HG03571 (cell line): ENCODE measurements around the gene TAF6L.
A peak's percentile ranks its signal among the peaks of the same experiment; 100 is the strongest.
"Not testable (repeated sequence)": the region's sequence is repeated elsewhere in the genome, so short reads cannot be mapped to it uniquely, and the experiment has no call there.

Source experiments
- ATAC-seq: cut with Tn5 transposase; IDR thresholded peaks from one replicate; pipeline ENCODE4 v1.9.1; 2021; ENCODE audit not compliant: unreplicated experiment

The TAF6L gene

GRCh38 chr11:62771144-62772021 is at the start of gene TAF6L:
Gene TAF6L, plus strand, starts transcription at chr11:62771396. Its CDS starts 4,388 bp downstream, at chr11:62775784.
- peak; percentile 62 for ATAC-seq

GRCh38 chr11:62721994-62722393 is 49.2 kb upstream of the TAF6L start:
- no peak for ATAC-seq

GRCh38 chr11:62724171-62724570 is 47.0 kb upstream of the TAF6L start:
- ATAC-seq: no peak

- ATAC-seq: no peak
These were observed 45.5 kb upstream of the TAF6L start for GRCh38 chr11:62725646-62726045.

- no peak for ATAC-seq
These were observed 44.9 kb upstream of the TAF6L start for GRCh38 chr11:62726156-62726914.

- ATAC-seq: no peak
These were observed 44.4 kb upstream of the TAF6L start for GRCh38 chr11:62726915-62727164.

GRCh38 chr11:62727165-62727871 is 43.9 kb upstream of the TAF6L start, which contains the start of gene HNRNPUL2:
Gene HNRNPUL2, minus strand, starts transcription at chr11:62727457. Its CDS starts 301 bp downstream, at chr11:62727156.
- ATAC-seq: peak; percentile 63

- peak; percentile 44 for ATAC-seq
These were observed 43.4 kb upstream of the TAF6L start for GRCh38 chr11:62727872-62728170.

GRCh38 chr11:62728171-62728988 is 42.8 kb upstream of the TAF6L start, which contains the start of gene TTC9C:
Gene TTC9C, plus strand, starts transcription at chr11:62728486. Its CDS starts 363 bp downstream, at chr11:62728849.
- peak; percentile 13 for ATAC-seq

- ATAC-seq: not testable (repeated sequence)
These were observed 41.1 kb upstream of the TAF6L start for GRCh38 chr11:62730076-62730475.

- ATAC-seq: no peak
These were observed 38.4 kb upstream of the TAF6L start for GRCh38 chr11:62732830-62733229.

GRCh38 chr11:62737196-62737595 is 34.0 kb upstream of the TAF6L start:
- ATAC-seq: no peak

- ATAC-seq: no peak
These were observed 23.6 kb upstream of the TAF6L start for GRCh38 chr11:62747475-62748160.

- not testable (repeated sequence) for ATAC-seq
These were observed 21.3 kb upstream of the TAF6L start for GRCh38 chr11:62749931-62750330.

- ATAC-seq: no peak
These were observed 18.9 kb upstream of the TAF6L start for GRCh38 chr11:62752177-62752785.

- ATAC-seq: no peak
These were observed 18.0 kb upstream of the TAF6L start for GRCh38 chr11:62752994-62753735.

GRCh38 chr11:62753736-62754603 is 17.2 kb upstream of the TAF6L start, which contains the start of gene ZBTB3:
Gene ZBTB3, minus strand, starts transcription at chr11:62754160. Its CDS starts 496 bp downstream, at chr11:62753664.
- peak; percentile 91 for ATAC-seq

GRCh38 chr11:62755086-62755615 is 16.0 kb upstream of the TAF6L start:
- ATAC-seq: no peak
